Kidney (tissue), 14 donors: ENCODE data around the gene RSU1. TPM values are rescaled to one million over a fixed set of nuclear protein-coding genes. Genes with fewer than 3 reads are reported as not detected.

ENCODE experiments used
- DNase-seq, 5 donors: peaks; one replicate each; pipeline ENCODE4 v3.0.0-alpha.2; 2013 to 2020
- FAIRE-seq: peaks from 2 replicates; lab custom pipeline; 2012; peaks lifted over from hg19 to GRCh38; lab: Jason Lieb, UNC
- H3K27ac ChIP-seq, 2 donors: one replicate each; pipeline ENCODE4 v1.7.0; 2013; ENCODE audit warnings: low read depth in 2 of 2, low read length in 2 of 2, inconsistent platforms in 1 of 2
- H3K27me3 ChIP-seq: one replicate; pipeline ENCODE4 v1.7.1; 2013; ENCODE audit warnings: low read length, inconsistent platforms; ENCODE audit not compliant: control insufficient read depth, insufficient read depth
- H3K36me3 ChIP-seq, 3 donors: one replicate each; pipeline versions ENCODE4 v1.7.0 to v1.7.1; 2013; ENCODE audit warnings: low read length in 3 of 3, control low read depth in 1 of 3, inconsistent platforms in 1 of 3; ENCODE audit not compliant: insufficient read depth in 3 of 3, control insufficient read depth in 2 of 3
- H3K4me1 ChIP-seq, 3 donors: one replicate each; pipeline versions ENCODE4 v1.7.0 to v1.7.1; 2013; ENCODE audit warnings: low read length in 3 of 3, inconsistent platforms in 1 of 3, low read depth in 1 of 3; ENCODE audit not compliant: control insufficient read depth in 2 of 3, insufficient read depth in 2 of 3
- H3K4me3 ChIP-seq, 3 donors: one replicate each; pipeline versions ENCODE4 v1.7.0 to v1.8.1; 2013; ENCODE audit warnings: low read length in 3 of 3, control low read depth in 1 of 3, inconsistent platforms in 1 of 3
- H3K9ac ChIP-seq, 3 donors: one replicate each; pipeline versions ENCODE4 v1.7.0 to v1.7.1; 2013; ENCODE audit warnings: low read length in 3 of 3, control low read depth in 1 of 3, inconsistent platforms in 1 of 3
- H3K9me3 ChIP-seq, 3 donors: one replicate each; pipeline versions ENCODE4 v1.7.0 to v1.7.1; 2013; ENCODE audit warnings: low read length in 3 of 3, control low read depth in 1 of 3, inconsistent platforms in 1 of 3; ENCODE audit not compliant: control insufficient read depth in 2 of 3, insufficient read depth in 1 of 3
- intact Hi-C: fragments of 100-400 bp; cut with DNase I; formaldehyde crosslinking; loops from one replicate; pipeline ENCODE4 v1.11.1; 2022
- polyA plus RNA-seq: library from polyadenylated mRNA; stranded (reverse); fragments of 350-450 nt; fragmentation: Illumina TruSeq; extraction: RNeasy Lipid Tissue Mini Kit (QIAGEN cat#74804); gene quantifications from one replicate; pipeline ENCODE4 v1.2.3, GENCODE V29; 2014; ENCODE audit warnings: low read depth, low replicate concordance; ENCODE audit not compliant: insufficient read depth
- total RNA-seq: library from RNA; stranded (reverse); fragmentation: NEBNext Ultra II Directional; extraction: Animal tissue kit (Norgen Biotek cat#: 25700); gene quantifications from one replicate; pipeline ENCODE4 v1.2.1, GENCODE V29; 2021
- TF ChIP-seq, protein P1 (sequence below): IDR thresholded peaks from 3 replicates; pipeline ENCODE4 v1.5.1; 2012; ENCODE audit warnings: mild to moderate bottlenecking, moderate library complexity, borderline replicate concordance; ENCODE audit not compliant: insufficient read depth; ENCODE audit errors: extremely low read depth
- donor health status: control.
- donor health status: control.
- donor health status: control.
- donor health status: control.
- donor health status: control.
- donor health status: DM: yes; HTN: yes; CAD: no.
- donor health status: Normal renal cell carcinoma (clear cell type).

Gene RSU1
- total and polyA plus RNA-seq, 2 donors from 2014 or later, result 44.6 to 72.4 TPM

DNA sequence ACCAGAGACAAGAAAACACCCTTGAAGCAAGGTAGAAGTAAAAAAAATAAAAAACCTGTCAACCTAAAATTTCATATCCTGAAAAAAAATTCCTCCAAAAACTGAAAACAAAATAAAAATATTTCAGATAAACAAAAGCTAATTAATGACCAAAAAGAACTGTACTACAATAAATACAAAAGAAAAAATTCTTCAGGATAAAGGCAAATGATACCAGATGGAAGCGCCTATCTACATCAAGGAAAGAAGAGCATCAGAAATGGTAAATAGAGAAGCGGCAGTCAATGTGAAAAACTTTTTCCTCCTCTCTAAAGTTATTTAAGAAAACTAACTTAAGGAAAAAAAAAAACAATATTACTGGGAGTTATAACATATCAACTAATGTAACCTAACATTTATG, 79.8 kb downstream of the RSU1 start:
- Histone ChIP-seq H3K4me3 (no peak overlapping the region), H3K27ac (no peak overlapping the region), H3K9ac (no peak overlapping the region), H3K36me3 (peaks cover 0 to 2% (median 0%) of the 10 kb centered on the region in 3 donors), H3K9me3 (no peaks in the 10 kb centered on the region), H3K4me1 (no peaks in the 10 kb centered on the region), H3K27me3 (no peaks in the 10 kb centered on the region)
- FAIRE-seq (peak; percentile 47), DNase-seq (no peak)
- intact Hi-C loops, result no loop called here
- TF ChIP-seq, protein P1, sequence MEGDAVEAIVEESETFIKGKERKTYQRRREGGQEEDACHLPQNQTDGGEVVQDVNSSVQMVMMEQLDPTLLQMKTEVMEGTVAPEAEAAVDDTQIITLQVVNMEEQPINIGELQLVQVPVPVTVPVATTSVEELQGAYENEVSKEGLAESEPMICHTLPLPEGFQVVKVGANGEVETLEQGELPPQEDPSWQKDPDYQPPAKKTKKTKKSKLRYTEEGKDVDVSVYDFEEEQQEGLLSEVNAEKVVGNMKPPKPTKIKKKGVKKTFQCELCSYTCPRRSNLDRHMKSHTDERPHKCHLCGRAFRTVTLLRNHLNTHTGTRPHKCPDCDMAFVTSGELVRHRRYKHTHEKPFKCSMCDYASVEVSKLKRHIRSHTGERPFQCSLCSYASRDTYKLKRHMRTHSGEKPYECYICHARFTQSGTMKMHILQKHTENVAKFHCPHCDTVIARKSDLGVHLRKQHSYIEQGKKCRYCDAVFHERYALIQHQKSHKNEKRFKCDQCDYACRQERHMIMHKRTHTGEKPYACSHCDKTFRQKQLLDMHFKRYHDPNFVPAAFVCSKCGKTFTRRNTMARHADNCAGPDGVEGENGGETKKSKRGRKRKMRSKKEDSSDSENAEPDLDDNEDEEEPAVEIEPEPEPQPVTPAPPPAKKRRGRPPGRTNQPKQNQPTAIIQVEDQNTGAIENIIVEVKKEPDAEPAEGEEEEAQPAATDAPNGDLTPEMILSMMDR, result no peak

DNA sequence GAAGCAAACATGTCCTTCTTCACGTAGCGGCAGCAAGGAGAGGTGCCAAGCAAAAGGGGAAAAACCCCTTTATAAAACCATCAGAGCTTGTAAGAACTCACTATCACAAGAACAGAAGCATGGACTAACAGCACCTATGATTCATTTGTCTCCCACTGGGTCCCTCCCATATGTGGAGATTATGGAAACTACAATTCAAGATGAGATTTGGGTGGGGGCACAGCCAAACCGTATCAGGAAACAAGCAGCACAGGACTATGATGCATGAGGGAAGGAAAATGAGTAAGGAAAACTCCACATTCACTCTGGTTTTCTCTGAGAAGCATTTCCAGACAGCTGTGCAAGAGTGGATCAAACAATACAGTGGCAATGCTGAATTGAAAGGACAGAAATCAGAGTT, 81.6 kb downstream of the RSU1 start:
- H3K36me3 ChIP-seq, result peaks cover 0 to 2% (median 0%) of the 10 kb centered on the region in 3 donors
- TF ChIP-seq, protein P1, result no peak
- FAIRE-seq (no peak), DNase-seq (no peak)
- H3K9me3 ChIP-seq, result no peaks in the 10 kb centered on the region
- H3K27ac ChIP-seq, result no peak overlapping the region
- intact Hi-C loops, result no loop called here
- no peak overlapping the region for H3K9ac ChIP-seq
- no peaks in the 10 kb centered on the region for H3K27me3 ChIP-seq
- no peaks in the 10 kb centered on the region for H3K4me1 ChIP-seq
- H3K4me3 ChIP-seq, result no peak overlapping the region

DNA sequence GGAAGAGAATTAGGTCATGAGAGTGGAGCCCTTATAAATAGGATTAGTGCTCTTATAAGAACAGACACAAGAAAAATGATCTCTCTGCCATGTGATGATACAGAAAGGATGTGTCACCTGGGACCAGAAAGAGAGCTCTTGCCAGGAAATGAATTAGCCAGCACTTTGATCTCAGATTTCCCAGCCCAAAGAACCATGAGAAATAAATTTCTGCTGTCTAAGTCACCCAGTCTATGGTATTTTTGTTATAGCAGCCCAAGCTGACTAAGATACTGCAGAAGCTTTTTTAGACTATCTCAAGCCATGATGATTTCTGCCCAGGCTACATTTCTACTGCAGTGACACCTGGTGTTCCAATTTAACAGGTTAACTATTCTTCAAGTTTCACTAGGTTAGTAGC, 84.8 kb downstream of the RSU1 start:
- FAIRE-seq (no peak), DNase-seq (no peak)
- H3K27ac ChIP-seq, result no peak overlapping the region
- TF ChIP-seq, protein P1, result no peak
- no peaks in the 10 kb centered on the region for H3K4me1 ChIP-seq
- H3K4me3 ChIP-seq, result no peak overlapping the region
- intact Hi-C loops, result no loop called here
- H3K27me3 ChIP-seq, result no peaks in the 10 kb centered on the region
- peaks cover 0 to 2% (median 0%) of the 10 kb centered on the region in 3 donors for H3K36me3 ChIP-seq
- no peaks in the 10 kb centered on the region for H3K9me3 ChIP-seq
- H3K9ac ChIP-seq, result no peak overlapping the region

DNA sequence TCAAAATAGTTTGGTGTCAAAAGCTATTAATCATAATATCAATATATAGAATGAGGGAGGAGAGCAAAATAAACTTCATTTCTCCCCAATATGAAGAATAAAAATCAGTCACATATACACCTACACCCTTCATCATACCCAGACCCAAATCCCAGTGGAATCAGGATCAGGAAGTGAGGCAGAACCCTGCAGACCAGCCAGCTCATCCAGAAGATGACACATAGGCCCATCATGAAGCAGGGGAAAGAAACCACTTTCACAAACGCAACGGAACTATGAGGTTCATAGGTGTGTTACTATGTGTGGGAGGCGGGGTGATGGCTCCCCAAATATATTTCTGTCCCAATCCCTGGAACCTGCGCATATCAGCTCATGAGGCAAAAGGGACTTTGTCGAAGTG, 89.0 kb downstream of the RSU1 start:
- TF ChIP-seq, protein P1, result no peak
- no peaks in the 10 kb centered on the region for H3K27me3 ChIP-seq
- no peak overlapping the region for H3K27ac ChIP-seq
- H3K4me3 ChIP-seq, result no peak overlapping the region
- H3K9me3 ChIP-seq, result no peaks in the 10 kb centered on the region
- intact Hi-C loops, result no loop called here
- FAIRE-seq (no peak), DNase-seq (no peak)
- no peaks in the 10 kb centered on the region for H3K36me3 ChIP-seq
- no peaks in the 10 kb centered on the region for H3K4me1 ChIP-seq
- no peak overlapping the region for H3K9ac ChIP-seq
